H1 (cell line): ENCODE data around the gene TPH2. TPM values are rescaled to one million over a fixed set of nuclear protein-coding genes. Genes with fewer than 3 reads are reported as not detected.

Experiments
- CTCF ChIA-PET: fragments of 300-600 bp; sonication (Branson Sonifier 250); formaldehyde crosslinking; loops from one replicate; lab custom pipeline; 2021; ENCODE audit not compliant: partially characterized antibody; lab: Charles Lee
- POLR2A ChIA-PET: fragments of 300-600 bp; sonication (Branson Sonifier 250); formaldehyde crosslinking; loops from one replicate; lab custom pipeline; 2021; ENCODE audit warnings: inconsistent platforms; ENCODE audit not compliant: partially characterized antibody; lab: Charles Lee
- DNase-seq, 2 experiments: peaks; one replicate each; pipeline versions ENCODE4 v3.0.0 to v3.0.0-alpha.2; 2010 to 2022; ENCODE audit warnings: low spot score in 2 of 2, low read depth in 1 of 2, mixed read lengths in 1 of 2
- FAIRE-seq: peaks from 2 replicates; lab custom pipeline; 2011; peaks lifted over from hg19 to GRCh38; lab: Jason Lieb, UNC
- H2AFZ ChIP-seq: 2 replicates; pipeline ENCODE4 v1.8.1; 2012; ENCODE audit warnings: low read length, inconsistent platforms
- H2AK5ac ChIP-seq: 2 replicates; pipeline ENCODE4 v1.6.1; 2013; ENCODE audit warnings: low read depth, low read length
- H2BK120ac ChIP-seq: replicated peaks from 2 replicates; pipeline ENCODE3; 2013; ENCODE audit warnings: low read depth, low read length, inconsistent platforms
- H2BK12ac ChIP-seq: 2 replicates; pipeline ENCODE4 v1.6.1; 2013; ENCODE audit warnings: low read depth, low read length
- H2BK15ac ChIP-seq: 2 replicates; pipeline ENCODE4 v1.6.1; 2013; ENCODE audit warnings: low read length
- H2BK20ac ChIP-seq: 2 replicates; pipeline ENCODE4 v1.6.1; 2013; ENCODE audit warnings: low read length
- H2BK5ac ChIP-seq: 2 replicates; pipeline ENCODE4 v1.6.1; 2013; ENCODE audit warnings: low read depth, low read length
- H3K14ac ChIP-seq: 2 replicates; pipeline ENCODE4 v1.6.1; 2013; ENCODE audit warnings: inconsistent platforms; ENCODE audit not compliant: insufficient read length
- H3K18ac ChIP-seq: 2 replicates; pipeline ENCODE4 v1.6.1; 2013; ENCODE audit warnings: low read length; ENCODE audit errors: extremely low read depth
- H3K23ac ChIP-seq: 2 replicates; pipeline ENCODE4 v1.6.1; 2013; ENCODE audit warnings: inconsistent platforms; ENCODE audit not compliant: insufficient read length
- H3K23me2 ChIP-seq: 2 replicates; pipeline ENCODE4 v1.6.1; 2013; ENCODE audit warnings: low read depth, low read length
- H3K27ac ChIP-seq: 2 replicates; pipeline ENCODE4 v1.6.1; 2011; ENCODE audit warnings: low read depth, low read length, inconsistent platforms
- H3K27me3 ChIP-seq, 4 experiments: replicated peaks in 1 of 4; 1 replicate in 1 of 4; 2 replicates in 3 of 4; pipeline versions ENCODE4 v1.6.1 to v1.8.1; 2011 to 2013; ENCODE audit warnings: low read length in 3 of 4, mild to moderate bottlenecking in 3 of 4, inconsistent platforms in 2 of 4, mixed read lengths in 2 of 4, moderate library complexity in 1 of 4; ENCODE audit not compliant: control insufficient read depth in 3 of 4, insufficient read depth in 3 of 4; ENCODE audit errors: extremely low read depth in 1 of 4
- H3K36me3 ChIP-seq, 4 experiments: 2 replicates each; pipeline versions ENCODE4 v1.6.1 to v1.8.1; 2011 to 2013; ENCODE audit warnings: mild to moderate bottlenecking in 4 of 4, low read length in 3 of 4, moderate library complexity in 2 of 4, control low read depth in 1 of 4, inconsistent platforms in 1 of 4; ENCODE audit not compliant: insufficient read depth in 4 of 4, control insufficient read depth in 2 of 4
- H3K4ac ChIP-seq: replicated peaks from 2 replicates; pipeline ENCODE3; 2013; ENCODE audit warnings: low read length, low read depth, mixed read lengths, inconsistent platforms; ENCODE audit not compliant: insufficient read length
- H3K4me1 ChIP-seq, 4 experiments: replicated peaks in 1 of 4; 1 replicate in 1 of 4; 2 replicates in 3 of 4; pipeline versions ENCODE4 v1.6.1 to v1.8.1; 2011 to 2013; ENCODE audit warnings: low read length in 3 of 4, inconsistent platforms in 2 of 4, mixed read lengths in 1 of 4; ENCODE audit not compliant: insufficient read depth in 4 of 4, control insufficient read depth in 3 of 4
- H3K4me2 ChIP-seq, 2 experiments: 2 replicates each; pipeline versions ENCODE4 v1.6.1 to v1.8.1; 2011 to 2013; ENCODE audit warnings: low read depth in 2 of 2, low read length in 2 of 2, control low read depth in 1 of 2, inconsistent platforms in 1 of 2, mild to moderate bottlenecking in 1 of 2; ENCODE audit not compliant: insufficient read depth in 1 of 2
- H3K4me3 ChIP-seq, 4 experiments: fragments of 200-600, 300-600 bp in 1 of 4; sonication (generic), shearing (Covaris generic), sonication (Bioruptor Twin) in 1 of 4; 2 replicates each; pipeline versions ENCODE4 v1.5.1 to v1.8.1; 2011 to 2016; ENCODE audit warnings: low read length in 4 of 4, low read depth in 3 of 4, control low read depth in 2 of 4, inconsistent platforms in 2 of 4, mild to moderate bottlenecking in 2 of 4, mixed read lengths in 1 of 4, moderate library complexity in 1 of 4; ENCODE audit not compliant: insufficient read depth in 2 of 4; ENCODE audit errors: extremely low read depth in 1 of 4
- H3K56ac ChIP-seq: replicated peaks from 2 replicates; pipeline ENCODE3; 2013; ENCODE audit warnings: low read depth, mild to moderate bottlenecking, mixed read lengths, low read length, inconsistent platforms; ENCODE audit not compliant: insufficient read length
- H3K79me1 ChIP-seq: 2 replicates; pipeline ENCODE4 v1.6.1; 2013; ENCODE audit warnings: low read depth, low read length, control low read depth
- H3K79me2 ChIP-seq, 2 experiments: 2 replicates each; pipeline versions ENCODE4 v1.6.1 to v1.8.1; 2012 to 2013; ENCODE audit warnings: low read length in 2 of 2, mild to moderate bottlenecking in 2 of 2, inconsistent platforms in 1 of 2; ENCODE audit not compliant: insufficient read depth in 2 of 2, control insufficient read depth in 1 of 2
- H3K9ac ChIP-seq, 4 experiments: replicated peaks in 1 of 4; 1 replicate in 1 of 4; 2 replicates in 3 of 4; pipeline versions ENCODE4 v1.6.1 to v1.8.1; 2011 to 2013; ENCODE audit warnings: low read depth in 3 of 4, low read length in 3 of 4, control low read depth in 2 of 4, mild to moderate bottlenecking in 2 of 4, moderate library complexity in 2 of 4, inconsistent platforms in 1 of 4; ENCODE audit errors: extremely low read depth in 1 of 4
- H3K9me3 ChIP-seq, 2 experiments: 2 replicates each; pipeline versions ENCODE4 v1.6.1 to v1.8.1; 2012 to 2013; ENCODE audit warnings: mild to moderate bottlenecking in 2 of 2, moderate library complexity in 2 of 2, control low read depth in 1 of 2, inconsistent platforms in 1 of 2, low read depth in 1 of 2, low read length in 1 of 2, mixed read lengths in 1 of 2; ENCODE audit not compliant: insufficient read depth in 2 of 2
- H4K20me1 ChIP-seq, 2 experiments: replicated peaks in 1 of 2; 2 replicates each; pipeline versions ENCODE3 to v1.8.1; 2011 to 2013; ENCODE audit warnings: inconsistent platforms in 2 of 2, low read length in 2 of 2, mild to moderate bottlenecking in 1 of 2; ENCODE audit not compliant: insufficient read depth in 2 of 2, control insufficient read depth in 1 of 2
- H4K5ac ChIP-seq: 2 replicates; pipeline ENCODE4 v1.6.1; 2013; ENCODE audit warnings: low read length, low read depth, mixed read lengths, inconsistent platforms; ENCODE audit not compliant: insufficient read length
- H4K8ac ChIP-seq: 2 replicates; pipeline ENCODE4 v1.8.0; 2013; ENCODE audit warnings: mild to moderate bottlenecking, moderate library complexity, low read length, inconsistent platforms; ENCODE audit not compliant: insufficient read depth; ENCODE audit errors: extremely low read depth
- H4K91ac ChIP-seq: replicated peaks from 2 replicates; pipeline ENCODE3; 2013; ENCODE audit warnings: low read length, mixed read lengths, inconsistent platforms; ENCODE audit not compliant: insufficient read length
- BCL11A ChIP-seq, 2 experiments: IDR thresholded peaks; one replicate each; pipeline ENCODE4 v1.6.1; 2011; ENCODE audit warnings: low read depth in 2 of 2, low read length in 2 of 2, mild to moderate bottlenecking in 2 of 2
- BRCA1 ChIP-seq: IDR thresholded peaks from 2 replicates; pipeline ENCODE4 v1.6.1; 2012; ENCODE audit warnings: low read depth, low read length, improper control_type of control experiment
- CBX5 ChIP-seq: fragments of 300-800, 300-1000 bp; sonication (generic); IDR thresholded peaks from 2 replicates; pipeline ENCODE4 v1.7.1; 2016; ENCODE audit warnings: antibody characterized with exemption, low read length, low read depth
- CHD1 ChIP-seq: IDR thresholded peaks from 2 replicates; pipeline ENCODE4 v1.6.1; 2012; ENCODE audit warnings: low read depth, low read length, improper control_type of control experiment
- E2F6 ChIP-seq: IDR thresholded peaks from 2 replicates; pipeline ENCODE4 v1.6.1; 2012; ENCODE audit warnings: inconsistent platforms
- JUN ChIP-seq: IDR thresholded peaks from 2 replicates; pipeline ENCODE4 v1.6.1; 2011; ENCODE audit warnings: low read depth, mild to moderate bottlenecking, improper control_type of control experiment, low read length
- JUND ChIP-seq: IDR thresholded peaks from 2 replicates; pipeline ENCODE4 v1.6.1; 2011; ENCODE audit warnings: mild to moderate bottlenecking, improper control_type of control experiment, low read length
- MAFK ChIP-seq: IDR thresholded peaks from 2 replicates; pipeline ENCODE4 v1.6.1; 2012; ENCODE audit warnings: low read depth, mild to moderate bottlenecking, improper control_type of control experiment, low read length
- POLR2A ChIP-seq, 2 experiments: IDR thresholded peaks; 1 replicate in 1 of 2; 2 replicates in 1 of 2; pipeline ENCODE4 v1.6.1; 2011; ENCODE audit warnings: low read depth in 2 of 2, low read length in 2 of 2, mild to moderate bottlenecking in 2 of 2; ENCODE audit errors: control extremely low read depth in 1 of 2
- RBBP5 ChIP-seq: IDR thresholded peaks from 2 replicates; pipeline ENCODE4 v1.7.1; 2012; ENCODE audit warnings: low read depth, mild to moderate bottlenecking, inconsistent platforms, low read length, moderate library complexity, borderline replicate concordance
- RXRA ChIP-seq: IDR thresholded peaks from 2 replicates; pipeline ENCODE4 v1.6.1; 2011; ENCODE audit warnings: low read depth, mild to moderate bottlenecking, low read length, moderate library complexity; ENCODE audit not compliant: insufficient read depth
- SIRT6 ChIP-seq: IDR thresholded peaks from one replicate; pipeline ENCODE4 v1.7.1; 2012; ENCODE audit warnings: low read length, inconsistent platforms
- SP2 ChIP-seq: IDR thresholded peaks from 2 replicates; pipeline ENCODE4 v1.6.1; 2012; ENCODE audit warnings: mild to moderate bottlenecking, low read length, inconsistent platforms
- ZNF274 ChIP-seq: IDR thresholded peaks from 2 replicates; pipeline ENCODE4 v1.7.0; 2012; ENCODE audit warnings: low read length, borderline replicate concordance; ENCODE audit errors: extremely low read depth
- WGBS, 2 experiments: shearing (Covaris generic) in 1 of 2; methylation state at CpG; one replicate each; pipeline versions ENCODE4 v1.1.6 to v1.1.7; 2013 to 2015; ENCODE audit warnings: low lambda C conversion rate in 2 of 2, mixed read lengths in 2 of 2, inconsistent platforms in 1 of 2, low coverage in 1 of 2, missing lambda C conversion rate in 1 of 2; ENCODE audit not compliant: insufficient replicate concordance in 2 of 2, insufficient coverage in 1 of 2, insufficient read length in 1 of 2; ENCODE audit errors: extremely low coverage in 1 of 2, missing lambda C conversion rate in 1 of 2; 5-methylcytosine and 5-hydroxymethylcytosine counted together
- polyA plus RNA-seq, 7 experiments: library from polyadenylated mRNA; depleted of rRNA in 3 of 7; stranded (reverse) in 5 of 7; unstranded in 2 of 7; fragments of >200 nt in 5 of 7; fragments of 200-250 nt in 2 of 7; gene quantifications; 1 replicate in 5 of 7; 2 replicates in 1 of 7; 4 replicates in 1 of 7; pipeline versions ENCODE4 v1.2.1 to v1.2.3, GENCODE V29; 2011 to 2013; ENCODE audit warnings: missing spikeins in 2 of 7, mixed read lengths in 2 of 7
- total RNA-seq: library from RNA; stranded (reverse); fragmentation: NEBNext Ultra II Directional; extraction: Animal tissue kit (Norgen Biotek cat#: 25700); gene quantifications from 2 replicates; pipeline ENCODE4 v1.2.1, GENCODE V29; 2021
- TF ChIP-seq, protein P1 (sequence below): IDR thresholded peaks from 2 replicates; pipeline ENCODE4 v1.6.1; 2011; ENCODE audit warnings: low read depth, mild to moderate bottlenecking, low read length; ENCODE audit not compliant: insufficient read depth

Gene TPH2
- total and polyA plus RNA-seq, 2 of the 8 experiments (the other 6 are each of a cell fraction or from before 2014, with no cell fraction given) = 0.57 to 1.1 TPM

GRCh38 chr12:71942703-71943102 is 4.1 kb downstream of the TPH2 start:
- no peak overlapping the region for H3K4me2 ChIP-seq
- ChIA-PET CTCF (interaction anchor here (0.8 to 3.3 kb wide), 3 partner anchors 14 to 163 kb away, joined by 3 to 16 read pairs (median 4); no protein-coding TSS in a partner anchor), POLR2A (no interaction called here)
- H3K9me3 ChIP-seq = no peaks in the 10 kb centered on the region
- no peaks in the 10 kb centered on the region for H3K36me3 ChIP-seq
- H3K27me3 ChIP-seq = no peaks in the 10 kb centered on the region
- FAIRE-seq (no peak), DNase-seq (no peak)
- no peak overlapping the region for H3K23ac ChIP-seq
- no peaks in the 10 kb centered on the region for H3K79me1 ChIP-seq
- H2BK15ac ChIP-seq = no peak overlapping the region
- H2AFZ ChIP-seq = no peak overlapping the region
- no peak overlapping the region for H3K18ac ChIP-seq
- H3K4me3 ChIP-seq = no peak overlapping the region
- no peak overlapping the region for H3K4ac ChIP-seq
- no peak overlapping the region for H3K14ac ChIP-seq
- H3K56ac ChIP-seq = no peak overlapping the region
- no peak overlapping the region for H4K91ac ChIP-seq
- no peak overlapping the region for H2AK5ac ChIP-seq
- H3K79me2 ChIP-seq = no peaks in the 10 kb centered on the region
- no peak overlapping the region for H2BK5ac ChIP-seq
- H3K9ac ChIP-seq = no peak overlapping the region
- H2BK12ac ChIP-seq = no peak overlapping the region
- WGBS, 2 experiments = 84% methylated on average over 4 of the region's 4 CpGs; no CpG with 5 or more reads in 1 of the 2 experiments
- H4K5ac ChIP-seq = no peak overlapping the region
- H3K23me2 ChIP-seq = no peaks in the 10 kb centered on the region
- H4K8ac ChIP-seq = no peak overlapping the region
- no peak overlapping the region for H2BK120ac ChIP-seq
- H3K27ac ChIP-seq = no peak overlapping the region
- H3K4me1 ChIP-seq = peaks cover 2 to 20% (median 16%) of the 10 kb centered on the region in 4 experiments; a peak in 6 of 7 replicates
- no peak overlapping the region for H2BK20ac ChIP-seq
- no peaks in the 10 kb centered on the region for H4K20me1 ChIP-seq
- TF ChIP-seq BRCA1 (no peak), JUND (no peak), MAFK (no peak), E2F6 (no peak), SP2 (no peak), ZNF274 (no peak), CHD1 (no peak), RBBP5 (no peak), CBX5 (no peak), JUN (no peak), RXRA (no peak), SIRT6 (no peak), POLR2A (IDR thresholded peaks at IDR 0.05; ENCODE audit: control extremely low read depth in 1 of 2, low read depth in 2 of 2, low read length in 2 of 2) (no peak), BCL11A (IDR thresholded peaks at IDR 0.05; ENCODE audit: low read depth in 2 of 2, low read length in 2 of 2) (no peak)
- TF ChIP-seq, protein P1, sequence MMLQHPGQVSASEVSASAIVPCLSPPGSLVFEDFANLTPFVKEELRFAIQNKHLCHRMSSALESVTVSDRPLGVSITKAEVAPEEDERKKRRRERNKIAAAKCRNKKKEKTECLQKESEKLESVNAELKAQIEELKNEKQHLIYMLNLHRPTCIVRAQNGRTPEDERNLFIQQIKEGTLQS = no peak
